Neural cell (in vitro differentiated cells): ENCODE measurements around the gene VEPH1.

Experiments
- CTCF ChIP-seq: fragments of 450-650 bp; IDR thresholded peaks from 2 replicates; pipeline ENCODE4 v1.5.1; 2014; ENCODE audit warnings: antibody characterized with exemption, mild to moderate bottlenecking, moderate library complexity; ENCODE audit not compliant: poor library complexity, severe bottlenecking
- EP300 ChIP-seq: fragments of 450-650 bp; conservative IDR thresholded peaks from 2 replicates; pipeline ENCODE4 v1.6.1; 2014; ENCODE audit warnings: antibody characterized with exemption, mild to moderate bottlenecking, moderate library complexity; ENCODE audit not compliant: poor library complexity, severe bottlenecking
- MXI1 ChIP-seq: fragments of 450-650 bp; conservative IDR thresholded peaks from 2 replicates; pipeline ENCODE4 v1.6.1; 2014; ENCODE audit warnings: antibody characterized with exemption, mild to moderate bottlenecking; ENCODE audit not compliant: poor library complexity, severe bottlenecking
- RAD21 ChIP-seq: fragments of 450-650 bp; conservative IDR thresholded peaks from 2 replicates; pipeline ENCODE4 v1.6.1; 2014; ENCODE audit warnings: antibody characterized with exemption, mild to moderate bottlenecking, moderate library complexity
- REST ChIP-seq: IDR thresholded peaks from 2 replicates; pipeline ENCODE4 v1.6.1; 2012; ENCODE audit warnings: borderline replicate concordance
- SMC3 ChIP-seq: fragments of 450-650 bp; conservative IDR thresholded peaks from 2 replicates; pipeline ENCODE4 v1.6.1; 2014; ENCODE audit warnings: antibody characterized with exemption, mild to moderate bottlenecking, moderate library complexity; ENCODE audit not compliant: poor library complexity

- TF ChIP-seq RAD21 (no peak), CTCF (no peak), MXI1 (no peak), EP300 (no peak), SMC3 (no peak), REST (no peak)
Observed at GRCh38 chr3:157500232-157500631, 3.0 kb downstream of the VEPH1 start.
